ENCODE measurements around the gene ZGRF1. TPM values are rescaled to one million over a fixed set of nuclear protein-coding genes. Genes with fewer than 3 reads are reported as not detected.
"Not testable (repeated sequence)": the region's sequence is repeated elsewhere in the genome, so short reads cannot be mapped to it uniquely, and the experiment has no call there.

Gene ZGRF1
- total RNA-seq, 1 donor from 2014 or later, result 12.9 TPM

DNA sequence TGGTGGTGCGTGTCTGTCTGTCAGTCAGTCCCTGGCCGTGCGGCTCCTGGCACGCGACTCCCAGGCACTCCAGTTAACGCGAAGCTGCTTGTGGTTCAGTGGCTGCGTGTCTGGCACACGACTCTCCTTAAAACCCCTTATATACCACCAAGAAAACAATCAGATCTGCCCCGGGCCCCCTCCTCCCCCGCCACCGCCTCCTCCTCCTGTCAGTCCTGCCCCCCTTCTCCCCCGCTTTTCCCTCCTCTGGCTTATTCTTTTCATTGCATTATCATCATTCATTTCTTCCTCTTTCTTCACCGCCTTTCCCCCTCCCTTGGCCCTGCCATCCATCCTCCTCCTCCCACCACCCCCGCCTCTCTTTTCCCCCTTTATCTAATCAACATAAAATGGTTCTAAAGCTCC is 120.6 kb downstream of the ZGRF1 start, which contains the start of gene NEUROG2:
NEUROG2 (minus strand) TSS at position 115 of the 405 bp plus-strand sequence. CDS start 705 bp downstream, outside the sequence.
- DNase-seq, result no peak

DNA sequence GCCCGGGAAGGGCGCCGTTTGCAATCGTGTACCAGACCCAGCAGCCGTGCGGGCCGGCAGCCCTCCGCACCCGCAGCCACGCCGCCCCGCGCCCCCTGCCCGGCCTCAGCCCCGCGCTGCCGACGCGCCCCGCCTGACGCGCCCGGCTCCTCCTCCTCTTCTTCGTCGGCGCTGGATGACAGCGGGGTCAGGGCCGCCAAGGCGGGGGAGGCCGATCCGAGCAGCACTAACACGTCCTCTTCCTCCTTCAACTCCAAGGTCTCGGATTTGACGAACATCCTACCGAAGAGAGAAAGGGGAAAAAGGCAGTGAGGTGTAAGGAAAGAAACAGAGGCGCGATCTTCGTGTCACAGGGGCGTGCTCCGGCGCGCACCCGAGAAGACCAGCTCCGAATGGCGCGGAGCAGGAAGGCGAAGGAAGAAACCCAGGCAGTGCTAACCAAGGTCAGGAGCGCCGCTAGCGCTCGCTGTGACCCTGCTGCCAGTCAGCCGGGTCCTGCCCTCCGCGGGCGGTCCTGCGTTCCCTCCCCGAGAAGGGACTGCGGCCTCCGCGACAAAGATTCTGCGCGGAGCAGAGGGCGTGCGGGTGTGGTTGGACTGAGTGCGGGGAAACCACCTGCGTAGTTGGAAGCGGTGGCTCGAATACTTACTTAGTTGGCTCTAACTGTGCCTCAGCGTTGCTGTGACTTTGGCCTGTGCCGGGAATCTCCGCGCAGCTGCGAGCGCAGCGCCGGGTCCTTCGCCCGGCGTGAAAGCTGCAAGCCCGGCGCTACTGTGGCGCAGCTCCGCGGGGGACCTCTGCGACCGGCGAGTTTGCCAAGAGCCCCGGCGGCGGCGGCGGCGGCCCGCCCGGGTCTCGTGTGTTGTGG is 121.3 kb downstream of the ZGRF1 start:
- DNase-seq, result peak; percentile 52

DNA sequence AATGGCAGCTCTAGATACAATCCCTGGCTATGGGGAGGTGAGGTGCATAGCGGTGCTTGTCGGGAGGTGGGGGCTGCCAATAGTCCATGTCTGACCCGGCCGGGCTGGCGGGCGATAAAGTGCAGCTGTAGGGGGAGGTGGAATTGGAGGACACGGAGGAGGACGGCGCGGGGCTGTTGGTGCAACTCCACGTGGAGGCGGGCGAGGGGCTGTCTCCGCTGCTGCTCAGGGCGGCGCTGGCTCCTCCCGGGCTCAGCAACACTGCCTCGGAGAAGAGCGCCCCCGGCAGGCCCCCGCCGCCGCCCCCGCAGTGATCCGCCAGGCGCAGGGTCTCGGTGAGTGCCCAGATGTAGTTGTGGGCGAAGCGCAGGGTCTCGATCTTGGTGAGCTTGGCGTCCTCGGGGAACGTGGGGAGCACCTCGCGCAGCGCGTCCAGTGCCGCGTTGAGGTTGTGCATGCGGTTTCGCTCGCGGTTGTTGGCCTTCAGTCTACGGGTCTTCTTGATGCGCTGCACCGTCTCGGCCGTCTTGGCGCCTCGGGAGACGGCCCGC is 122.0 kb downstream of the ZGRF1 start:
- DNase-seq, result peak; percentile 27

DNA sequence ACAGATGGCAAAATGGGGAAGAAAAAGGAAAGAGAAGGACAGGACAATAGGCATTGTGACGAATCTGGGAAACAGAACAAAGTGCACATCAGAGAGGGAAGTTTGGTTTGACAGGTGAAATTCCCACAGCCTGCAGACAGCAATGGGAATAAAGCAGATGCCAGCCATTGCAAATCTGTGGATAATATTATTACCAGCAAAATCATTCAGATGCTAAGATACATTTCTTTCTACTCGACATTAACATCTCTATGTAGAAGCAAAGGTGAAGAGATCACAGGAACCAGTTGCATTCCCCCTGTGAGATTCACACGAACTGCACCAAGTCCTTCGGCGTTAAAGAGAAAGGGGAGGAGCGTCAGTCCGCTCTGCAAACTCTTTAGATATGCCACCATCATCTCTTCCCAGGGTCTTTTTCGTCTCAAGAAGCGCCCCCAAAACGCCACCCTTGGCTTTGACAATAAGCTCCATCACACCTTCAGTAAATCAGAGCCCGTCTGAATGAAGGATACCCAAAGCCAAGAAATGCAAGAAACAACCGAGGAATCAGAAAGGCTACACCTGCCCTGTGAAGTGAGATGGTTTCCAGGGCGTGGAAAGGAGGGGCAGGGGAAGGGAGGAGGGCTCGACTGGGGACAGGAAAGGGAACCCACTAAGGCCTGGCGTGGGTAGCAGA is 122.6 kb downstream of the ZGRF1 start:
- DNase-seq, result no peak

DNA sequence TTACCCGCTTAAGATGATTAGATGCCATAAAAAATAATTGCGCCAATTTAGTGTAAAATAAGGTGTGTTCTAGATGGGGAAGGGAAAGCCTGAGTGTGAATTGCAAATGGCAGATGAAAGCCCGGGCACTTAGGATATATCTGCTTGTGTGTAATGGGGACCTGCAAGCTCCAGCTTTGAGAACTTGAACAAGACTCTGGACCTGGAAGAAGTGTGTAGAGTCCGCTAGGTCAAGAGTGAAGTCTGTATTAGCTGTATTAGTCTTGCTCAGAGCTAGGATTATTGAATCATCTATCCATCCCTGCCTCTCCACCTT is 124.9 kb downstream of the ZGRF1 start:
- DNase-seq, result no peak

DNA sequence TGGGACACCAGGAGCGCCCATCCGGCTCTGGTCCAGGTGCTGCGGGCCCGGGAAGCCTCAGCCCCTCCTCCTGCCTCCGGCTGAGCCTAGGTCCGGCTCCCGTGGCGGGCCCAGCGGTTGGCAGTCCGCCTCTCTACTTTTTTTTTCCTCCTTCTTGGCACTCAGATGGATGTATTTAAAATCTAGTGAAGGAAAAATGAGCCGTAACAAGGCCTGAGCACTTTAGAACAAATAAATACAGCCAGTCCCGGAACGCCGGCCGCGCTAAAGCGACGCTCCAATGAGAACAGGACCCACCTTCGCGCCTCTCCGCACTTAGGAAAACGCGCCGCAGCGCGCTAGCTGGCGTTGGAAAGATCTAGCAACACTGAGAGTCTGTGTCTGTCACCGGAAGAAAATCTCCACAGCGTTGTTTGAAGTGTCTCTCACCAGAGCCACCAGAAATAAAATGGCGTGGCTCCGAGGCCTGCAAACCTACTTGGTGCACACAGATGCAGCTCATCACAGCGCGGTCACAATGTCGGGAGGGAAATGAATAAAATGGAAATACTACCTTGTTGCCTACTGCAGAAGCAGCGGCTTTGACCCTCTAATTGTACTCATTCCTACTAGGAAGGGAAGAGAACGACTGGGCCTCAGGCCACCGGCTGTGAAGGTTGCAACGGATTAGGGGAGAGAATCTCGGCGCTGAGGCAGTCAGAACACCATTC is 125.5 kb downstream of the ZGRF1 start:
- no peak for DNase-seq

DNA sequence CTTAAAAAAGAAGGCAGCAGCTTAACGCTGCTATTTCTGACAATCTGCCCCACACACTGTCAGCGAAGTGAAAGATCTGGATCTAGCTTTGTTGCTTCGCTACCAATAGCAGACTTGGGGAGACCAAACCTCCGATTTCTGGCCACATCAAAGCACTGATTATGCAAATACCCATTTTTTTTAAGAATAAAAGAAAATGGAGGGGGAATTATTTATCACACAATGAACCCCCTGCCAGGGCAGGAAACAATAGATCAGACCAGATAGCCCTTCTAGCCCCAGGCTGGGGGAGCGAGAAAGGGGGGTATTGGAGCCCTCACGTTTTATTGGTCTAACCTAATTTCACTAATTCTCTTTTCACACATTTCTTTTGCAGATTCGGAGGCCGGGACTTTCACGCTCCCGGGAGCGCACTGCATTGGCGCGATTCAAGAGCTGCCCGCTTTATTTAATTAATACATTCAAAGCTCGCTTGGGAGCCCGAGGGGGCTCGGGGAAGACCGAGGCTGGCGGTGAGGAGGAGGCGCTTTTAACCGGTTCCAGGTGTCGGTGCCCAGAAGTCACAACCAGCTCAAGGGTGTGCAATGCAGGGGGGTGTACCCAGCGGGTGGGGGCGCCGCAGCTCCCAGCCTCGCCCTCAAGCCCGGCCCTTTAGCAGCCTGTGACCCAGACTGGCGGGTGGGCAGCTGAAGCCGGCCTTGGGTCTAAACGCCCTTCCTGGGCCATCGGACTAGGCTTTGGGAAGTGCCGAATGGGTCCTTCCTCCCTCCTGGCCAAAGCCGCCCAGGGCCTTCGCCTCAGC is 126.2 kb downstream of the ZGRF1 start:
- DNase-seq, result no peak

DNA sequence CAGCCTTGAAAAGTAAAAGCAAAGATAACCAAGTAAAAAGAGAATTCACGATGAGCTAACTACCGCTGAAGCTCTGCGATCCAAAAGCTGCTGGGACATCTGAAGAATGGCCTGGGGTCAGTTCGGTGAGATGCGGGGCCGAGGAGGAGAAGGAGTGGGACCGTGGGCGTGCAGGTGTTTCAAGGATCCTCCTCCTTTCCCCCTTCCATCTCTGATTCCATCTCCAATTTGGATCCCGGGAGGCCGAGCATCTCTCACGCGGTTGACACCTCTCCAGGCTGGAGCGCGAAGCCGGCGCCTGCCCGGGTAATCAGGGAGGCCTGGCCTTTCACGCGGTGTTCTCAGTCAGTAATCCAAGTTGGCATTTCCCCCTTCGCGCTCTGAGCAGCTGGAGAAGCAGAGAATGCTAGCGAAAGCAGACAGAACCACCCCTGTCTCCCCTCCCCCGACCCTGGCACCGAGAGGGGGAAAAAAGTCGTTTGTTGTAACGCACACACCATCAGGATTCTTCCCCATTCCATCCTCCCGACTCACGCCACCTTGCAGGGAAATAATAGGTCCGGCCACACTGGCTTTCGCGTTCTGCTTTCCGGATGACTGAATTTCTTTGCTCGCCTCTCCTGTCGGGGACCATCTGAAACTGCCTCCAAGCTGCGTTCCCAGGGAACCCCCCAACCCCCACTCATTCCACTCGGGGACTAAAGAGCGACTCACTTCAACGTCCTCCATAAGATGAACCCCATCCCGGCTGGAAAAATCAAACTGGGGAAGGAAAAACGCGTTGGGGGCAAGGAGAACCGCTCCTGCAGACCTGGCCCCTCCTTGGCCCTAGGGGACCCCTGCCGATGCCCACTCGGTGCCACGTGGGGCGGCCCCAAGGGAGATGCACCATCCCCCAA is 127.2 kb downstream of the ZGRF1 start:
- peak; percentile 15 for DNase-seq

DNA sequence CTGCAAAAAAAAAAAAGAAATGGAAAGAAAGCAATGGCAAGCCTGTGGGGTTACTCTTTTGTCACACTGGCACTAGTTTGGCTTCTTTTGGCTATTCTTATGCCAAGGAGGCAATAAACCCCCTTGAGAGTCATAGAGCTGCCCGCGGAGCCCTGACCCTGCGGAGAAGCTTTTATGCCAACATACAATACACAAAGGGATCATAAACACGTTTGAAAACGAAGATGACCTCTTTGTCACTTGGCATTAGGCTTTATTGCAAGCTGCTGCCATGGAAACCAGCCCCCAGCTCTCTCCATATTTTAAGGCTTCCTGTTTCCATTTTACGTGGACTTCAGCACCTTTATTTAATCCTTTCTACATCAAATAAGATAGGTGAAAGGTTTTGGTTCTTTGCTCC is 128.4 kb downstream of the ZGRF1 start:
- no peak for DNase-seq

DNA sequence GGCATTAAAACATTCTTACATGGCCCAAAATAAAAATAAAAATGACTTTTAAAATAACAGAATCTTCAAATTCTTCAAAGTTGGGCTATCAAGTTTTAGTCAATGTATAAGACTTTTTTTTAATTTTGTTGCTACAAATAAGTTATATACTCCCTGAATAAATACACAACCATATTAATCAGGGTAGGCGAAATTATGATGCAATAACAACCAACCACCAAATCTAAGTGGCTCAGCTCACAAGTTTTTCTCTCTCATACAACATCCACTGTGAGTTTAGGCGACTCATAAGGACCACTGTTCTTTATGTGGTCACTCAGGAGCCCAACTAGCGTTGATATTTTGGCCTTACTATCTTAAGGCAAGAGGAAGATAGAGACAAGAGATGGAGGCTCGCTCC is 131.9 kb downstream of the ZGRF1 start:
- DNase-seq, result no peak

DNA sequence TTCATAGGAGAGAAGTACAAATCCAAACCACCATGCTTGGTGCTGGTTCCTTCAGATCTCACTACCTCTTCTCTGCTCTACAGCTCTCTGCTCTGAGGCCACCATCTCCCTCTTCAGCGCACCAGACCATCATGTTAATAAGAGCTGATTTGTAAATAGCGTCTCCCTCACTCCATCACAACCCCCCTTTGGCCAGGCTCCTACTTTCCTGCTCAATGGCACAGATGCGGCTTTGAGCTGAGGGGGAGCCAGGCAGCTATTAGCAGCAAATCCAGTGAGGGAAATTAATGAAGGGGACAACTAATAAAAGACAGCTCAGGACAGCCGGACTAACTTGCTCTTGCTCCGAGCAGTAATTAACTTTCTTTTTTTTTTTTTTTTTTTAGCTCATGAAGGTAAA is 133.8 kb downstream of the ZGRF1 start:
- DNase-seq, result no peak

DNA sequence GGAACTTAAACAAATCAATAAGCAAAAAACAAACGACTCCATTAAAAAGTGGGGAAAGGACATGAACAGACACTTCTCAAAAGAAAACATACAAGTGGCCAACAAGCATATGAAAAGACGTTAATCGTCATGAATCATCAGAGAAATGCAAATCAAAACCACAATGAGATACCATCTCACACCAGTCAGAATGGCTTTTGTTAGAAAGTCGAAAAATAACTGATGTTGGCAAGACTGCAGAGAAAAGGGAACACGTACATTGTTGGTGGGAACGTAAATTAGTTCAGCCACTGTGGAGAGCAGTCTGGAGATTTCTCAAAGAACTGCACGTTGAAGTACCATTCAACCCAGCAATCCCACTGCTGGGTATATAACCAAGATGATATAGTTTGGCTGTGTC is 144.4 kb downstream of the ZGRF1 start:
- no peak for DNase-seq

DNA sequence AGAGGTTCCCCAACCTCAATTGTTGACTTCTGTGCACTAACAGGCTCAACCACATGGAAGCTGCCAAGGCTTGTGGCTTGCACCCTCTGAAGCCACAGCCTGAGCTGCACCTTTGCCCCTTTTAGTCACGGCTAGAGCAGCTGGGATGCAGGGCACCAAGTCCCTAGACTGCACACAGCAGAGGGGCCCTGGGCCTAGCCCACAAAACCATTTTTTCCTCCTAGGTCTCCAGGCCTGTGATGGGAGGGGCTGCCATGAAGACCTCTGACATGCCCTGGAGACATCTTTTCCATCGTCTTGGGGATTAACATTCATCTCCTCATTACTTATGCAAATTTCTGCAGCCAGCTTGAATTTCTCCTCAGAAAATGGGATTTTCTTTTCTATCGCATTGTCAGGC is 145.9 kb downstream of the ZGRF1 start:
- not testable (repeated sequence) for DNase-seq

Other genes starting within 250 kb of the ZGRF1 start
- gene NEUROG2, start 120.7 kb downstream of the ZGRF1 start, total RNA-seq, result not detected in 2 replicates
- gene LARP7, start 234 bp upstream of the ZGRF1 start, total RNA-seq, result 20.4 and 28.8 TPM in 2 replicates

Measured in dermis blood vessel endothelial cell (primary cell).